ENCODE measurements around the gene RAD51B. TPM values are rescaled to one million over a fixed set of nuclear protein-coding genes. Genes with fewer than 3 reads are reported as not detected.

The RAD51B gene
- total and polyA plus RNA-seq, 2 of the 13 experiments (the other 11 are each of a cell fraction or from before 2014, with no cell fraction given) = 7.0 to 9.5 TPM

DNA sequence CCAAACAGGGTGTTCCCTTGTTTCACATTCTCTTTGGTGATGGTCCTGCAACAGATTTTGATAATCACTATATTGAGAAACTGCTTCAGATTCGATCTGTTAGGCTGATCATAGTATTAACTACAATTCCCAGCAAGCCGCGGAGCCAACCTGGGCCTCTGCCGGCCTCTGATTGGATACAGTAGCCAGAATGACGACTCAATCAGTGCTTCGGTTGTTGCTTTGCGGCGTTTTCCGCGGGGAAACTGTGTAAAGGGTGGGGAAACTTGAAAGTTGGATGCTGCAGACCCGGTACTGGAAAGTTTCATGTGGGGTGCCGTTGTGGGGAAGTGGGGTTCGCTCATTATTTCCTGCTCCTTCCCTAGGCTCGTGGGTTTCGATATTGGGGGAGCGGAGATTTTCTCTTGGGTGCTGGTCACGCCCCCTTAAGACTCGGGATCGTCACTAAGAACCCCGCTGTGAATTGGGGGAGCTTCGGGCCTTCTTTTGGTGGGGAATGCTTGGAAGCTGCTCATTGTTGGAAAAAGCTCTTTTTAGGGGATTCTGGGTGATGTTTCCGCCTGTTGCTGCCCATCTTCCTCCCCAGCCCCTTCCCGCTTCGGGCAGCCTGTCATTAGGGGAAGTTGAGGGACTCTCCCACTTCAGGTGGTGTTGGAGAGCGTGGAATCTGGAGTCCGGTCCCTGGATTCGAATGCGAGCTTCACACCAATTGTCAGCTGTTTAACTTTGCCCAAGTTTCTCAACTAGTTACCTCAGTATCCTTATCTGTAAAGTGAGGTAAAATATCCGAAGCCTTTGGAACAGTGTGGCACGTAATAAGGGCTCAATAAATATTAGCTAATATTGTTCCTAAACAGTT is at the start of gene RAD51B (continued):
- TF ChIP-seq, protein P1, sequence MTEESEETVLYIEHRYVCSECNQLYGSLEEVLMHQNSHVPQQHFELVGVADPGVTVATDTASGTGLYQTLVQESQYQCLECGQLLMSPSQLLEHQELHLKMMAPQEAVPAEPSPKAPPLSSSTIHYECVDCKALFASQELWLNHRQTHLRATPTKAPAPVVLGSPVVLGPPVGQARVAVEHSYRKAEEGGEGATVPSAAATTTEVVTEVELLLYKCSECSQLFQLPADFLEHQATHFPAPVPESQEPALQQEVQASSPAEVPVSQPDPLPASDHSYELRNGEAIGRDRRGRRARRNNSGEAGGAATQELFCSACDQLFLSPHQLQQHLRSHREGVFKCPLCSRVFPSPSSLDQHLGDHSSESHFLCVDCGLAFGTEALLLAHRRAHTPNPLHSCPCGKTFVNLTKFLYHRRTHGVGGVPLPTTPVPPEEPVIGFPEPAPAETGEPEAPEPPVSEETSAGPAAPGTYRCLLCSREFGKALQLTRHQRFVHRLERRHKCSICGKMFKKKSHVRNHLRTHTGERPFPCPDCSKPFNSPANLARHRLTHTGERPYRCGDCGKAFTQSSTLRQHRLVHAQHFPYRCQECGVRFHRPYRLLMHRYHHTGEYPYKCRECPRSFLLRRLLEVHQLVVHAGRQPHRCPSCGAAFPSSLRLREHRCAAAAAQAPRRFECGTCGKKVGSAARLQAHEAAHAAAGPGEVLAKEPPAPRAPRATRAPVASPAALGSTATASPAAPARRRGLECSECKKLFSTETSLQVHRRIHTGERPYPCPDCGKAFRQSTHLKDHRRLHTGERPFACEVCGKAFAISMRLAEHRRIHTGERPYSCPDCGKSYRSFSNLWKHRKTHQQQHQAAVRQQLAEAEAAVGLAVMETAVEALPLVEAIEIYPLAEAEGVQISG (CRISPR knock-in tag; IDR thresholded peaks at IDR 0.05) = peak; percentile 41; the same call in 1 of the 2 replicates
- TF ChIP-seq ZNF292 (CRISPR knock-in tag; IDR thresholded peaks at IDR 0.05; ENCODE audit: borderline replicate concordance, low read depth) = no peak
- no peak for TF ChIP-seq ADNP (CRISPR knock-in tag; IDR thresholded peaks at IDR 0.05)
- no peak for TF ChIP-seq SRSF1 (optimal IDR thresholded peaks at IDR 0.05; ENCODE audit: low read depth, low read length)
- TF ChIP-seq ZMYM3 (CRISPR knock-in tag; IDR thresholded peaks at IDR 0.05) = no peak
- TF ChIP-seq HOXA3 (CRISPR knock-in tag; IDR thresholded peaks at IDR 0.05) = peak; percentile 65; the same call in 1 of the 2 replicates
- TF ChIP-seq CBX5 (CRISPR knock-in tag; IDR thresholded peaks at IDR 0.05; ENCODE audit: borderline replicate concordance) = no peak
- no peak for TF ChIP-seq ZBTB20 (CRISPR knock-in tag; IDR thresholded peaks at IDR 0.05; ENCODE audit: borderline replicate concordance, low read depth)
- TF ChIP-seq ZNF468 (CRISPR knock-in tag; IDR thresholded peaks at IDR 0.05) = no peak
- no peak for TF ChIP-seq U2AF1 (optimal IDR thresholded peaks at IDR 0.05; ENCODE audit: low read depth, low read length)
- TF ChIP-seq AKAP8 (CRISPR knock-in tag; IDR thresholded peaks at IDR 0.05) = no peak
- TF ChIP-seq KLF9 (CRISPR knock-in tag; IDR thresholded peaks at IDR 0.05; ENCODE audit: low read depth) = no peak
- no peak for TF ChIP-seq SRSF4 (IDR thresholded peaks at IDR 0.05; ENCODE audit: low read depth, low read length, poor library complexity, severe bottlenecking)
- no peak for TF ChIP-seq ETV6 (CRISPR knock-in tag; conservative IDR thresholded peaks at IDR 0.05)
- no peak for TF ChIP-seq EZH2 (conservative IDR thresholded peaks at IDR 0.05; ENCODE audit: low read depth, low read length)
- TF ChIP-seq ZNF749 (CRISPR knock-in tag; IDR thresholded peaks at IDR 0.05; ENCODE audit: borderline replicate concordance) = no peak
- no peak for TF ChIP-seq ZNF24 (IDR thresholded peaks at IDR 0.05)
- TF ChIP-seq DNMT3B (CRISPR knock-in tag; conservative IDR thresholded peaks at IDR 0.05) = no peak
- TF ChIP-seq, protein P2, sequence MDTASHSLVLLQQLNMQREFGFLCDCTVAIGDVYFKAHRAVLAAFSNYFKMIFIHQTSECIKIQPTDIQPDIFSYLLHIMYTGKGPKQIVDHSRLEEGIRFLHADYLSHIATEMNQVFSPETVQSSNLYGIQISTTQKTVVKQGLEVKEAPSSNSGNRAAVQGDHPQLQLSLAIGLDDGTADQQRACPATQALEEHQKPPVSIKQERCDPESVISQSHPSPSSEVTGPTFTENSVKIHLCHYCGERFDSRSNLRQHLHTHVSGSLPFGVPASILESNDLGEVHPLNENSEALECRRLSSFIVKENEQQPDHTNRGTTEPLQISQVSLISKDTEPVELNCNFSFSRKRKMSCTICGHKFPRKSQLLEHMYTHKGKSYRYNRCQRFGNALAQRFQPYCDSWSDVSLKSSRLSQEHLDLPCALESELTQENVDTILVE (CRISPR knock-in tag; IDR thresholded peaks at IDR 0.05) = 0 out of 2 replicates have a peak, but pooled peaks have one; percentile 25
- TF ChIP-seq, protein P3, sequence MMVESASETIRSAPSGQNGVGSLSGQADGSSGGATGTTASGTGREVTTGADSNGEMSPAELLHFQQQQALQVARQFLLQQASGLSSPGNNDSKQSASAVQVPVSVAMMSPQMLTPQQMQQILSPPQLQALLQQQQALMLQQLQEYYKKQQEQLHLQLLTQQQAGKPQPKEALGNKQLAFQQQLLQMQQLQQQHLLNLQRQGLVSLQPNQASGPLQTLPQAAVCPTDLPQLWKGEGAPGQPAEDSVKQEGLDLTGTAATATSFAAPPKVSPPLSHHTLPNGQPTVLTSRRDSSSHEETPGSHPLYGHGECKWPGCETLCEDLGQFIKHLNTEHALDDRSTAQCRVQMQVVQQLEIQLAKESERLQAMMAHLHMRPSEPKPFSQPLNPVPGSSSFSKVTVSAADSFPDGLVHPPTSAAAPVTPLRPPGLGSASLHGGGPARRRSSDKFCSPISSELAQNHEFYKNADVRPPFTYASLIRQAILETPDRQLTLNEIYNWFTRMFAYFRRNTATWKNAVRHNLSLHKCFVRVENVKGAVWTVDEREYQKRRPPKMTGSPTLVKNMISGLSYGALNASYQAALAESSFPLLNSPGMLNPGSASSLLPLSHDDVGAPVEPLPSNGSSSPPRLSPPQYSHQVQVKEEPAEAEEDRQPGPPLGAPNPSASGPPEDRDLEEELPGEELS (CRISPR knock-in tag; IDR thresholded peaks at IDR 0.05) = no peak
- TF ChIP-seq ZKSCAN1 (IDR thresholded peaks at IDR 0.05; ENCODE audit: low read length) = no peak
- TF ChIP-seq ZNF17 (CRISPR knock-in tag; IDR thresholded peaks at IDR 0.05) = no peak
- TF ChIP-seq ATF1 (CRISPR knock-in tag; IDR thresholded peaks at IDR 0.05) = peak; percentile 78
- TF ChIP-seq ZBTB7B (CRISPR knock-in tag; IDR thresholded peaks at IDR 0.05) = 0 out of 2 replicates have a peak, but pooled peaks have one; percentile 4
- TF ChIP-seq GABPA (IDR thresholded peaks at IDR 0.05; ENCODE audit: low read depth, low read length) = no peak
- TF ChIP-seq GABPA (CRISPR knock-in tag; IDR thresholded peaks at IDR 0.05; ENCODE audit: low read depth) = peak; percentile 62
- no peak for TF ChIP-seq ZNF441 (CRISPR knock-in tag; IDR thresholded peaks at IDR 0.05; ENCODE audit: borderline replicate concordance)

All from HepG2 (cell line).